Retina (tissue), 1 donor: ENCODE data around the gene RNPEP.
A peak's percentile ranks its signal among the peaks of the same experiment; 100 is the strongest.
"Not testable (repeated sequence)": the region's sequence is repeated elsewhere in the genome, so short reads cannot be mapped to it uniquely, and the experiment has no call there.

Experiments
- DNase-seq: peaks from one replicate; pipeline ENCODE4 v3.0.0-alpha.2; 2016

The RNPEP gene

GRCh38 chr1:201962382-201962781, 20.1 kb upstream of the RNPEP start:
- not testable (repeated sequence) for DNase-seq

GRCh38 chr1:201964261-201964660, 18.2 kb upstream of the RNPEP start:
- DNase-seq: no peak

GRCh38 chr1:201966171-201966570, 16.3 kb upstream of the RNPEP start:
- no peak for DNase-seq

GRCh38 chr1:201968202-201968925, 14.1 kb upstream of the RNPEP start:
- DNase-seq: no peak

GRCh38 chr1:201970334-201971159, 11.9 kb upstream of the RNPEP start:
- DNase-seq: no peak

- no peak for DNase-seq
These were observed 296 bp upstream of the RNPEP start for GRCh38 chr1:201982082-201982622.

GRCh38 chr1:201983380-201983805, 945 bp downstream of the RNPEP start:
- DNase-seq: no peak

GRCh38 chr1:201984446-201984845, 2.0 kb downstream of the RNPEP start:
- no peak for DNase-seq

GRCh38 chr1:201985355-201985754, 2.9 kb downstream of the RNPEP start:
- no peak for DNase-seq

- DNase-seq: no peak
These were observed 6.2 kb downstream of the RNPEP start for GRCh38 chr1:201988601-201989000.

- DNase-seq: no peak
These were observed 7.1 kb downstream of the RNPEP start for GRCh38 chr1:201989354-201990128.

GRCh38 chr1:201990427-201990826, 8.0 kb downstream of the RNPEP start:
- DNase-seq: no peak

- DNase-seq: peak; percentile 53
These were observed 17.3 kb downstream of the RNPEP start for GRCh38 chr1:201999625-202000238.

- DNase-seq: no peak
These were observed 20.1 kb downstream of the RNPEP start for GRCh38 chr1:202002507-202002906.

- no peak for DNase-seq
These were observed 22.3 kb downstream of the RNPEP start for GRCh38 chr1:202004711-202005110.

GRCh38 chr1:202005958-202006357, 23.5 kb downstream of the RNPEP start:
- DNase-seq: no peak

- DNase-seq: no peak
These were observed 24.9 kb downstream of the RNPEP start for GRCh38 chr1:202007304-202007703.

- no peak for DNase-seq
These were observed 25.5 kb downstream of the RNPEP start for GRCh38 chr1:202007805-202008489.

- peak; percentile 86 for DNase-seq
These were observed 27.1 kb downstream of the RNPEP start for GRCh38 chr1:202009326-202010179.

- DNase-seq: peak; percentile 46
These were observed 27.9 kb downstream of the RNPEP start, which contains the start of gene ELF3 for GRCh38 chr1:202010180-202011015. Gene ELF3, plus strand, starts transcription at chr1:202010587. Its CDS starts 550 bp downstream, at chr1:202011137.
